AG08395 (cell line): ENCODE results near the gene KCNK7.
"Not testable (repeated sequence)": the region's sequence is repeated elsewhere in the genome, so short reads cannot be mapped to it uniquely, and the experiment has no call there.

Source experiments
- DNase-seq: peaks from one replicate; pipeline ENCODE4 v3.0.0; 2012; ENCODE audit warnings: mixed read lengths, low spot score

Gene KCNK7, protein sequence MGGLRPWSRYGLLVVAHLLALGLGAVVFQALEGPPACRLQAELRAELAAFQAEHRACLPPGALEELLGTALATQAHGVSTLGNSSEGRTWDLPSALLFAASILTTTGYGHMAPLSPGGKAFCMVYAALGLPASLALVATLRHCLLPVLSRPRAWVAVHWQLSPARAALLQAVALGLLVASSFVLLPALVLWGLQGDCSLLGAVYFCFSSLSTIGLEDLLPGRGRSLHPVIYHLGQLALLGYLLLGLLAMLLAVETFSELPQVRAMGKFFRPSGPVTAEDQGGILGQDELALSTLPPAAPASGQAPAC

DNA sequence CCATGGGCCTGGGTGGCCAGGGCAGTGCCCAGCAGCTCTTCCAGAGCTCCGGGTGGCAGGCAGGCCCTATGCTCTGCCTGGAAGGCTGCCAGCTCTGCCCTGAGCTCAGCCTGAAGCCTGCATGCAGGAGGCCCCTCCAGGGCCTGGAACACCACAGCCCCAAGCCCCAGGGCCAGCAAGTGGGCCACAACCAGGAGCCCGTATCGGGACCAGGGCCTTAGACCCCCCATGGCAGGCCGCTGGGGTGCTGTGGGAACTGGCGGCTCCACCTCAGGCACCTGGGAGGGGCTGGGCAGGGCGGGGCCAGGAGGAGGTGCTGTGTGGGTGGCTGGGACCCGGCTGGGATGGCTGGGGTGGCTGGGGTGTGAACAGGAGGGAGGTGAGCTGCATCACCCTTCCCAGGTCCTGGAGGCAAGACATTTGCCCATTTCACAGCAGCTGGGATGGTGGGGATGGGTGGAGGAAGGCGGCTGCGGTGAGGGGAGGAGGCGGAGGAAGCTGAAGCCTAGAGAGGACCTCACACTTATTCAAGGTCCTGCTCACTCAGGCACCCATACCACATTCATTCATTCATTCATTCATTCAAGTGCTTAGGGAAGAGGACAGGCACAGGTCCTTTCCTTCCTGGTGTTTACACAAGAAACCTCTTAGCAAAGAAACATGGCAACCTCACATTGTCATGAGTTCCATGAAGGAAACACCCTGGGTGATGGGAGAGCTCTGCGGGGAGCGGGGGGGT is at the start of gene KCNK7:
Gene KCNK7 (minus strand): TSS at position 258 of the 739 bp plus-strand sequence. CDS start 28 bp downstream, at position 230.
- peak; percentile 27 for DNase-seq

DNA sequence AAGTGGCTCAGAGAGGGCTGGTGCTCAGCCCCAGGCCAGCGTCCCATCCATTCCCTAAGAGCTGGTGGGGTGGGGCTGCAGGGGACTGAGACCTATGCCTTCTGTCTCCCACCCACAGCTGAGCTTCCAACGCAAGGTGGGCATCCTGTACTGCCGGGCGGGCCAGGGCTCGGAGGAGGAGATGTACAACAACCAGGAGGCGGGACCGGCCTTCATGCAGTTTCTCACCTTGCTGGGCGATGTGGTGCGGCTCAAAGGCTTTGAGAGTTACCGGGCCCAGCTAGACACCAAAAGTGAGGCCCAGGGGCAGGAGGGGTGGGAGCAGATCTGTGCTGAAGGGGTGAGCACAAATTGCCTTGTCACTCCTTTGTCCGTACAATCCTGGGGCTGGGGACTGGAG is 49.2 kb upstream of the KCNK7 start:
- no peak for DNase-seq

DNA sequence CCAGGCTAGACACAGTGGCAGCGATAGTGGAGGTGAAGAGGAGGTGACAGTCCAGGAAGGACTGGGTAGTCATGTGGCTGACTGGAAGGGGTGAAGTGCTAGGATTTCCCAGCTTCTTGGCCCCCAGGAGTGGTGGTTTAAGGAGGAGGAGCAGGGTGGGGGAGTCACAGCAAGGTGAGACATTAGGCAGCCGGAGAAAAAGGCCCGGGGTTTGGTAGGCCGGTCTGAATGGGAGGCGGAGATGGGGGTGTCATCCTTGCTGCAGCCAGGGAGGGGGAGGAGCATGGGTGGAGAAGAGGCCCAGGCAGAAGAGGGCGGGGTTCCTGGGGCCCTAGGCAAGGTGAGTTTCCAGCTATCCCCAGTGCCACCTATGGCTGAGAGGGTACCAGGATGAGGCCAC is 48.4 kb upstream of the KCNK7 start:
- DNase-seq = no peak

DNA sequence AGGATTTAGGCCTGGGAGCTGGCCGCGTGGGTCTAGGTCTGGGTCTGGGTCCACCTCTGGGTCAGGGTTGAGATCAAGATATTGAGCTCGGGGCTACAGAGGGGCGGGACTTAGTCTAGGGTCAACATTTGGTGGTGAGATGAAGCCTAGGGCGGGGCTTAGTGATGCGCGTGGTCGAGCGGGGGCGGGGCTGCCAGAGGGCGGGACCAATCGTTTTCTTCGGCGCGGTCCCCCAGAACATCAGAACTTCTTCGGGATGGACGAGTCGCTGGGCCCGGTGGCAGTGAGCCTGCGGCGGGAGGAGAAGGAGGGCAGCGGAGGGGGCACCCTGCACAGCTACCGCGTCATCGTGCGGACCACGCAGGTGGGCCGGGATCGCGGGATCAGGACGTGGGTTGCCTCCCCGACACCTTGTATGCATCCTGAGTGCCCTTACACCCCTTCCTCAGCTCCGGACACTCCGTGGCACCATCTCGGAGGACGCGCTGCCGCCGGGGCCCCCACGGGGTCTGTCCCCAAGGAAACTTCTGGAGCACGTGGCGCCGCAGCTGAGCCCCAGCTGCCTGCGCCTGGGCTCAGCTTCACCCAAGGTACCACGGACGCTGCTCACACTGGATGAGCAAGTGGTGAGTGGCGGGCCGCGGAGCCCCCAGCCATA is 46.5 kb upstream of the KCNK7 start:
- no peak for DNase-seq

DNA sequence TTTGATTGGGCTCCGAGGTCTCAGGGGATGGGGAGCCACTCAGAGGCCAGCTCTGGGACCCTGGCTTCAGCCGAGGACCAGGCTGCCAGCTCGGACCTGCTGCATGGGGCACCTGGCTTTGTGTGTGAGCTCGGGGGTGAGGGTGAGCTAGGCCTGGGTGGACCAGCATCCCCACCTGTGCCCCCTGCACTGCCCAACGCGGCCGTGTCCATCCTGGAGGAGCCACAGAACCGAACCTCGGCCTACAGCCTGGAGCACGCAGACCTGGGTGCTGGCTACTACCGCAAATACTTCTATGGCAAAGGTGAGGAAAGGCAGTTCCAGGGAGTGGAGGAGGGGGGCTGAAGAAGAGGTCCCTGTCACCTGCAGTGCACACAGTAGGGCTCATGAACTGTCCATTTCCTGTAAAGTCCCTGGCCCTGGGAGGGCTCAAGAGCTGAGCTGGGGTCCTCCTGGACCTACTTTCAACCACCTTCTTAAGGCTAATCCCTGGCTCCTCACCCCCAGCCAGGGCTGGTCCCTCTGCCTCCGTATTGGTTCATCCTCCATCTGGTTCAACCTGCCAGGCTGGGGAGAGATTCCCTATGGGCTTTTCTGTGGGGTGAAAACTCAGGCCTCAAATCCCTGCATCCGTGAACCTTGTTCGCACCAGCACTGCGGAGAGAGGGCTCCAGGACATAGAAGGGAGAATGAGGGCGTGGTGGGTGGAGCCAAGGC is 45.9 kb upstream of the KCNK7 start:
- DNase-seq = no peak

DNA sequence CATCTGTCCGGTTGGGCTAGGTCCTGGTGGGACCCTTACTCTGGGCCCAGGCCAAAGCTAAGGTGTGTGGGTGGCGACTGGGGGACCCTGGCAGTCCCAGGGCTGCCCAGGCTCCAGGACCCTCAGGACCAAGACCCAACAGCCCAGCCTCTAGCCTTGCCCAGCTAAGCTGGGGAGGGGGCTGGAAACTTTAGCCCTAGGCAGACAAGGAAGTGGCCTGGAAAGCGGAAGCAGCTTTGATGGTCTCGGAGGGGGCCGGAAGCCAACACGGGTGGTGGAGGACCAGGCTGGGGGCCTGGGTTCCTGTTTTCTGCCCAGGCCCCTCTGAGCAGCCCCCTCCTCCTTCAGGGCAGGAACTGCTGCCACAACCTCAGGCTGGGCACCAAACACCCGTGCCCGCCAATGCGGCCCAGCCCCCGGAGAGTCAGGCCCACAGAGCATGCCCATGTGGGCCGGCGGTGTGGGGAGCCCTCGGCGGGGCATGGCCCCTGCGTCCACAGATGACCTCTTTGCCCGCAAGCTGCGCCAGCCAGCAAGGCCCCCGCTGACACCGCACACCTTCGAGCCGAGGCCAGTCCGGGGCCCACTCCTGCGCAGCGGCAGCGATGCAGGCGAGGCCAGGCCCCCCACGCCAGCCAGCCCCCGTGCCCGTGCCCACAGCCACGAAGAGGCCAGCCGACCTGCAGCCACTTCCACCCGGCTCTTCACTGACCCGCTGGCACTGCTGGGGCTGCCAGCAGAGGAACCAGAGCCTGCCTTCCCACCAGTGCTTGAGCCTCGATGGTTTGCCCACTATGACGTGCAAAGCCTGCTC is 45.1 kb upstream of the KCNK7 start:
- no peak for DNase-seq

DNA sequence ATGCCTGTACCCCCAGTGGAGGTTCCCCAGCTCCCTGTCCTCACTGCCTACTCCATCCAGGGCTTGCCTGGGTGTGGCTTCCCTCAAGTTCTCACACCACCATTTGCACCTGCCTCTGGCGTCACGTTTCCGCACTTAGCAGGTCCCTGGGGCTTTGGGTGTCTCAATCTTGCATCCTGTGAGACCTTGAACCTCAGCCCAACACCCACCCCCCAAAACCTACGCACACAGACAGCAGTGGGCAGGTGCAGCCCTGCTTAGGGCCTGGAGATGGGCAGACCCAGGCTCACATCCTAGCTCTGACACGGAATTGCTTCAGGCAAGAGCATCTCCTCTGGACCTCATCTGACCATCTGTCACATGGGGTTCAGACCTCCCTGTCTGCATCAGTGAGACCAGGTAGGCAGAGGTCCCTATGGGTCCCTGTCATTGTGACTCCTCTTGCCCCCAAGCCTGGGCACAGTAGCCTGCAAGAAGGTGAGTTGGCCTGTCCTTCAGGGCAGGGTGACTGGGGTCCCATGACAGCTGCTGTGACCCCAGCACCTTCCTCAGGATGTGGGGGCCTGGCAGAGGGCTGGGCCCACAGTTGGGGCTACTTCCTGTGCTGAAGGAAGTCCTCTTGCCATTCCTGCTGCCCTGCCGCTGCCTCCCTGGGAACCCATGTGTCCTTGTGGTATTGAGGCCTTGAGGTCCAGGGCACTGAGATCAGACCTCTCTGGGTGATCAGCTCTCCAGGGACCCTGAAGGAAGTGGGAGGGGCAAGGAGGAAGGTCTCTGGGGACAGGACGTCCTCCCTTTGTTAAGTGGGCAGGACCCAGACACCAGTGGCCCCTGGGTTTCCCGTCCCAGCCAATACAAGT is 44.3 kb upstream of the KCNK7 start:
- no peak for DNase-seq

DNA sequence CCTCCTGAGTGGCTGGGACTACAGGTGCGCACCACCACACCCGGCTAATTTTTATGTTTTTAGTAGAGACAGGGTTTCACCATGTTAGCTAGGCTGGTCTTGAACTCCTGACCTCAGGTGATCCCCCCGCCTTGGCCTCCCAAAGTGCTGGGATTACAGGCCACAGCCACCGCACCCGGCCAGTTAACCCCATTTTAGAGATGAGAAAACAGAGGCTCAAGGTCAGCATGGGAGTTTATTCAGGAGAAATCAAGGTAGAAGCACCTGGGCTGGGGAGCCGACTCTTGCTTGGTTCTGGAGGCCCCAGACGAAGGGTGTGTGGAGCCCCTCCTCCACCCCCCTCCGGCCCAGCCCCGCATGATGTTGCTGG is 43.6 kb upstream of the KCNK7 start:
- DNase-seq = not testable (repeated sequence)

DNA sequence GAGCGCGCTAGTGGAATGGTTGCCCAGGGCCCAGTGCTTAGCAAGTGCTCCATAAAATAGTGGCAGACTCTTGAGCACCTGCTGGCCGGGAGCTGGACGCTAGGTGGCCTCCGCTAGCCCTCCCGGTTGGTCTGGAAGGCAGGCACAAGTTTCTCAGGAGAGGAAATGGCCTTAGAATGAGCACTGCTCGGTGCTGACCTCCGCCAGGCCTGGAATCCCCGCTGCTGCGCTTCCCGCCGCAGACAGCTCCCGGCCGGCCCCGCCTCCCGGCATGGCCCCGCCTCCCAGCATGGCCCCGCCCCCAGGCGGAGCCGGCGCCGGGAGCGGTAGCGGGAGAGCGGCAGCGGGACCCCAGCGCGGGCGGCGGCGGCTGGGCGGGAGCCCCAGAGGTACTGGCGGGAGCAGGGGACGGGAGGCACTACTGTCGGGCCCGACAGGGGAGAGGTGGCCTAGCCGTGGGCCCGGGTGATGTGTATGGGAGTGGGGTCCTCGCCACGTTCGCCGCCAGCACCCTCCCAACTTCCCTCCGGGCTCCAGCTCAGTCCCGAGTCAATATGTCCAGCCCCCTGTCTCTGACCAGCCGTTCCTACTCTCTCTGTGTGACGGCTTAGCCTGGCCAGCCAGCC is 42.3 kb upstream of the KCNK7 start, which contains the start of gene SIPA1:
Gene SIPA1 (plus strand): TSS at position 308 of the 626 bp plus-strand sequence. CDS start 2,821 bp downstream, outside the sequence.
- peak; percentile 93 for DNase-seq

DNA sequence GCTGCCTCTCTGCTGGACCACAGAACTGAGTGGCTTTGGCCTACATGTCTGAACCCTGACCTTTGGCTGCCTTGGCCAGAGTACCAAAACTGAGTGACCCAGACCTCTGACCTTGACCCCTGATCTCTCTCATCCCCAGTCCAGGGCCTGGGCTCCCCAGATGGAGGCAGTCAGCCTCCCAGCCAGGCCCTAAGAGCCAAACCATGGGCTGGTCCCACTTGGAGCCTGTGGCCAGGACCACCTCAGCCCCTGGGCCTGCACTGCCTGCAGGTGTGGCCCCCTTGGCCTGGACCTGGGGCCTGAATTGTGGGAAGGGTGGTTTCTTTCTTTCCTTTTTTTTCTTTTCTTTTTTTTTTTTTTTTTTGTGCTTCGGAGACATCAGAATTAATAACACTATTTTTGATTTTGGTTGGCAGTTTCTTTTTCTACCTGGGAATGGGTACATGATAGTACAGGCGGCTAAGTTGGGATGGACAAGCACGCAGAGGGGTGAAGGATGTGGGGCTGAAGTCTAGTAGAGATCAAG is 41.5 kb upstream of the KCNK7 start:
- no peak for DNase-seq

DNA sequence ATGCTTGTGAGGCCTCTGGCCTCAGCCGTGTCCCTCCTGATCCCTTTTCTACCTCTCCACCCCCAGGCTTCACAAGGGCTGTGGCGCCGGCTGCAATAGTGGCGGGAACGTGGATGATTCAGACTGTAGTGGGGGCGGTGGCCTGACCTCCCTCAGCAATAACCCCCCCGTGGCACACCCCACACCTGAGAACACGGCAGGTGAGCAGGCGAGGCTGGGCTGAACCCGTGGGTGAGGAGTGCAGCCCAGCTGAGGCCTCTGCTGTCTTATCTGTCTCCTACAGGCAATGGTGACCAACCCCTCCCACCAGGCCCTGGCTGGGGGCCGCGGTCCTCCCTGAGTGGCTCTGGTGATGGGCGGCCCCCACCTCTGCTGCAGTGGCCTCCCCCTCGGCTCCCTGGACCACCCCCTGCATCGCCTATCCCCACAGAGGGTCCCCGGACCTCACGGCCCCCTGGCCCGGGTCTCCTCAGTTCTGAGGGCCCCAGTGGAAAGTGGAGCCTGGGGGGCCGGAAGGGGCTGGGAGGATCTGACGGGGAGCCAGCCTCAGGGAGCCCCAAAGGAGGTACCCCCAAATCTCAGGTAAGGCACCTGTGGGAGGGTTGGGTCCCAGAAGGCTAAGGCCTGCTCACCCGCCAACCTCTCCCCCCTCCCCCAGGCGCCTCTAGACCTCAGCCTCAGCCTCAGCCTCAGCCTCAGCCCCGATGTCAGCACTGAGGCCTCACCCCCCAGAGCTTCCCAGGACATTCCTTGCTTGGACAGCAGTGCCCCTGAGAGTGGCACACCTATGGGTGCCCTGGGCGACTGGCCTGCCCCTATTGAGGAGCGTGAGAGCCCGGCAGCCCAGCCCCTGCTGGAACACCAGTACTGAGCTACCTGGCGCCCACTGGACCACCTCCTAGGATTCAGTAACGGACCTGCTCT is 40.8 kb upstream of the KCNK7 start:
- DNase-seq = no peak

DNA sequence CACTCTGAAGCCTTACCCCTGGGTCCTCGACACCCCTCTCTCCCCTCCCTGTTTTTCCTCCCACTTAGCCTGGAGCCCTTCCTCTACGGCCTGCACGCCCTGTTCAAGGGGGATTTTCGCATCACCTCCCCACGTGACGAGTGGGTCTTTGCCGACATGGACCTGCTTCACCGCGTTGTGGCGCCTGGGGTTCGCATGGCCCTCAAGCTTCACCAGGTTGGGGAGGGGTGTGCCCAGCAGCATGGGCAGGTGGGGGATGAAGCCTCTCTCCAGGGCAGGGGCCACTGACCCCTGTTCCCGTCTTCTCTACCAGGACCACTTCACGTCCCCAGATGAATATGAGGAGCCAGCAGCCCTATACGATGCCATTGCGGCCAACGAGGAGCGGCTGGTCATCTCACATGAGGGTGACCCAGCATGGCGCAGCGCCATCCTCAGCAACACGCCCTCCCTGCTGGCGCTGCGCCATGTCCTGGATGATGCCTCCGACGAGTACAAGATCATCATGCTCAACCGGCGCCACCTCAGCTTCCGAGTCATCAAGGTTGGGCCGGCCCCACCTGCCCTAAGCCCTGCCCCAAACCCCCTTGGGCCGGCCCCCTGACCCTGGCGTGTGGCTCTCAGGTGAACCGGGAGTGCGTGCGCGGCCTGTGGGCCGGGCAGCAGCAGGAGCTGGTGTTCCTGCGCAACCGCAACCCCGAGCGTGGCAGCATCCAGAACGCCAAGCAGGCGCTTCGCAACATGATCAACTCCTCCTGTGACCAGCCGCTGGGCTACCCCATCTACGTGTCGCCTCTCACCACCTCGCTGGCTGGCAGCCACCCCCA is 39.5 kb upstream of the KCNK7 start:
- no peak for DNase-seq

DNA sequence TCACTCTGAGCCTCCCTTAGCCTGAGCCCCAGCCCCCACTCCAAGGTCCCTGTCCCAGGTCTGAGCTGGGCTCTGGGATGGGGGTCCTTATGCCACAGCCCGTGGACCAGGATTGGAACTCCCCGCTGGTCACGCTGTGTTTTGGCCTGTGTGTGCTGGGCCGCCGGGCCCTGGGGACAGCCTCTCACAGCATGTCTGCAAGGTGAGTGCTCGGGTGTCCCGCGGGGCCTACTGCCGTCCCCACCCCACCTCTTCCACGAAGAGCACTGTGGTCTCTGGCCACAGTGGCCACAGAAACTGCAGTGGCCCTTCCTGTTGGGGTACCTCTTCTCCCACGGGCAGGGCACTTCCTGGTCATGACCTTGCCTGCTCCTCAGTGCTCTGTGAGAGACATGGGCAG is 38.8 kb upstream of the KCNK7 start:
- DNase-seq = no peak

DNA sequence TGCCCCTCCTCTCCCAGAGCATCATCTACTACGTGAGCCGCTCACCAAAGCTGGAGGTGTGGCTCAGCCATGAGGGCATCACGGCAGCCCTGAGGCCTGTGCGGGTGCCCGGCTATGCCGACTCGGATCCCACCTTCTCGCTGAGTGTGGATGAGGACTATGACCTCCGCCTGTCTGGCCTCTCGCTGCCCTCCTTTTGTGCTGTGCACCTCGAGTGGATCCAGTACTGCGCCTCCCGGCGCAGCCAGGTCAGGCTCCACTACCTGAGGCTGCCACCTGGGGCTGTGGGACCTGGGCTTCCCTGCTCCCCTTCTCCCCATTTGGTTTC is 38.5 kb upstream of the KCNK7 start:
- no peak for DNase-seq

DNA sequence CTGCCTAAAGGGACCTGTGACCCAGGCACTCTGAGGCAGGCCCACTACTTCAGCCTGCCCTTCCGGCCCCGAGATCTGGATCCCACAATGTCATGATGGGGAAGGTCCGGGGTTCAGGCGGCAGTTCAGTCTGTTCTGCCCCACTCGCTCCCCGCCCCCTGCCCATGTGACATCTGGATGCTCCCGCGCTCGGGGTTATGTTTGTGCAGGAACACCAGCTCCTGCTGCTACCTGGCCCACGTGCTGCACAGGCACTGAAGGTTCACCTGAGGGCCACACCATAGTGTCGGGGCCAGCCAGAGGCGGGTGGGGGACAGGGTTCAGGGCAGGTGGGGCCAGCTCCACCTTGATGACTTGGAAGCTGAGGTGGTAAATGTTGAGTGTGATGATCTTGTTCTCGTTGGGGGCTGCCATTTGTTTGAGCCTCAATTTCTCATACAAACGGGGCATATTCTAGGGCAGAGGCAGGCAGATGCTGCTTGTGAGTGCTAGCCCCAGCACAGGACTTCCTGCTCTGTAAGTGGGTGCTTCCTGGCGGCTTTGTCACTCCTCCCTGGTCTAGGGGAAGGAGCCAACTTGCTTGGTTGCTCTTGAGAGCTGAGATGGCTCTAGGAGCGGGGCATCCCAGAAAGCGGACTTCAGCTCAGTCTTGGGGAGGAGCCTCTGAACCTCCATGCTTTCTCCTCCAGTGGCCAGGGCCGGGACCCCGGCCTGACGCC is 37.9 kb upstream of the KCNK7 start:
- no peak for DNase-seq

DNA sequence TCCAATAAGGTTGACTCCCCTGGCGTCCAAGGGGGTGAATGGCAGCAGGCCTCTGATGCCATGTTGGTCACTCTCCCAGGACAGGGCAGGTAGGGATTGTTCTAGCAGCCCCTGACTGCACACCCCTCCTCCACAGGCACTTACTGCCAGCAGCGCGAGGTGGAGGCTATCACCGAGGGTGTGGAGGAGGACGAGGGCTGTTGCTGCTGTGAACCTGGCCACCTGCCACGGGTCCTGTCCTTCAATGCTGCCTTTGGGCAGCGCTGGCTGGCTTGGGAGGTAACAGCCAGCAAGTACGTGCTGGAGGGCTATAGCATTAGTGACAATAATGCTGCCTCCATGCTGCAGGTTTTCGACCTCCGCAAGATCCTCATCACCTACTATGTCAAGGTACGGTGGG is 34.6 kb upstream of the KCNK7 start:
- no peak for DNase-seq

DNA sequence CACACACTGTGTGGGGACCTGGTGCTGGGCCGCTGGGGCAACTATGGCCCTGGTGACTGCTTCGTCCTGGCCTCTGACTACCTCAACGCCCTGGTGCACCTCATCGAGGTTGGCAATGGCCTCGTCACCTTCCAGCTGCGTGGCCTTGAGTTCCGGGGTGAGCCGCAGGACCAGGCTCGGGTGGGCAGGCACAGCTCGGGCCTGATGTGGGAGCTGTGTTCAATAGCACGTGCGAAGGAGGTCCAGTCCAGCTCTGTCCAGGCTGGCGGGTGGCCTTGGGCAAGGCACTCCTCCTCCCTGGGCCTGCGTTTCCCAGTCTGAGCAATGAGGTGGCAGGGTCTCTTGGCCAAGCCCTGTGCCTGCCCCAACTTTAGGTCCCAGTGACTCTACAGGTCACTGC is 34.0 kb upstream of the KCNK7 start:
- DNase-seq = no peak
